ENCODE data around the gene CSNK1D.

DNA sequence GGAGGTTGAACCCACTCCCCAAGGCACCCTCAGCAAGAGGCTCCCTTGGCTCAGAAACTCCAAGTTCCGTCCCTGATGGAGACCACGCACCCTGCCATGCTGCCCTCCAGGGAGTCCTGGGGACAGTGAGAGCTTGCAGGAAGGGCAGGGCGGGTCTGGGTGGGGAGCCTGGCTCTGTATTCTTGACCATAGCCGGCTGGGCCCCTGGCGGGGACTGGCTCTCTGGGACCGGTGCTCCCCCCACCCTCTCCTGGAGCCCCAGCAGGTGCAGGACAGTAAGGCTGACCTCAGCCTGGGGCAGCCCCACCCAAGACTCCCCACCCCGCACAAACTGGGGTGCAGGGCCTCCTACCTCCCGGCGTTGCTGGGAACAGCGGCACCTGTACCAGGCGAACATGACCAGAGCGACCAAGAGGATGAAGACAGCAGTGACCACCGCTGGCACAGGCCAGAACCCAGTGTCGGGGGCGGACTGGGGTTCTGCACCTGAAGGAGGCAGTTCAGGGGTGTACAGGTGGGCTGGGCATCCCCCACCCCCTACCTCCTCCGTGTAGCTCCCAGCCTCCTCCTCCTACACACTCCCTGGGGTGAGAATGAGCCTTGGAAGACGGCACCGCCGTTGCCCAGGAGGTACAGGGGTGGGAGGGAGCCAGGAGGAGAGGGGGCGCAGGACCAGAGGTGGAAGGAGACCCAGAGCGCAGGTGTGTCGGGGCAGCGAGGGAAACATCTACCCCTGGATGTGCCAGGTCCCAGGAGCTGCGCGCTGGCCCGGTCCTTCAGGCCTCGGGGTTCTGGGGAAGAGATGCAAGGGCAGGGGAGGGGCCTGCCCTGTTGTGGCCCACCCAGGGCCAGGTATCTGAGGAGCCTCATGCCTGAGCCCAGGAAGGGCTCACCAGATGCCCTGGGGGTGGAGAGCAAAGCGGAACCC is 49.3 kb upstream of the CSNK1D start:
- TF ChIP-seq CTCF (IDR thresholded peaks at IDR 0.05) = no peak
- no peak for TF ChIP-seq POLR2A (IDR thresholded peaks at IDR 0.05)

Data from testis (tissue), 2 donors.